HepG2 (cell line): ENCODE data around the gene SLC22A23. TPM values are rescaled to one million over a fixed set of nuclear protein-coding genes. Genes with fewer than 3 reads are reported as not detected.

Source experiments
- ATF7-NPFF ChIP-seq: sonication (generic); formaldehyde crosslinking; IDR thresholded peaks from 2 replicates; pipeline ENCODE4 v1.8.1; 2023; ENCODE audit warnings: mild to moderate bottlenecking, low read depth, missing genetic modification reagents, moderate library complexity
- BCL6 ChIP-seq: IDR thresholded peaks from 2 replicates; pipeline ENCODE4 v1.6.1; 2016; ENCODE audit warnings: missing genetic modification reagents, missing compliant biosample characterization
- CEBPB ChIP-seq: IDR thresholded peaks from 2 replicates; pipeline ENCODE4 v1.6.1; 2011; ENCODE audit warnings: low read depth, low read length, improper control_type of control experiment, borderline replicate concordance
- CENPBD1 ChIP-seq: sonication (generic); formaldehyde crosslinking; IDR thresholded peaks from 2 replicates; pipeline ENCODE4 v1.8.0; 2022; ENCODE audit warnings: missing genetic modification reagents, low read depth, mild to moderate bottlenecking, borderline replicate concordance
- HHEX ChIP-seq: IDR thresholded peaks from 2 replicates; pipeline ENCODE4 v1.6.1; 2016; ENCODE audit warnings: control low read depth
- KMT2A ChIP-seq: sonication (generic); formaldehyde crosslinking; IDR thresholded peaks from 2 replicates; pipeline ENCODE4 v1.4.0; 2020; ENCODE audit warnings: missing genetic modification reagents
- MATR3 ChIP-seq: sonication (generic); formaldehyde crosslinking; IDR thresholded peaks from 2 replicates; pipeline ENCODE4 v1.4.0; 2020; ENCODE audit warnings: missing genetic modification reagents
- MYNN ChIP-seq: sonication (generic); formaldehyde crosslinking; IDR thresholded peaks from 2 replicates; pipeline ENCODE4 v1.4.0; 2020; ENCODE audit warnings: mild to moderate bottlenecking, low read depth, missing genetic modification reagents
- NFATC3 ChIP-seq: sonication (generic); formaldehyde crosslinking; IDR thresholded peaks from 2 replicates; pipeline ENCODE4 v1.5.1; 2020; ENCODE audit warnings: mild to moderate bottlenecking, missing genetic modification reagents
- NRL ChIP-seq: sonication (generic); formaldehyde crosslinking; IDR thresholded peaks from 2 replicates; pipeline ENCODE4 v1.5.0; 2020; ENCODE audit warnings: missing genetic modification reagents, mild to moderate bottlenecking, moderate library complexity, borderline replicate concordance
- RXRA ChIP-seq: sonication (generic); formaldehyde crosslinking; IDR thresholded peaks from 2 replicates; pipeline ENCODE4 v1.5.1; 2020; ENCODE audit warnings: missing genetic modification reagents
- SATB2 ChIP-seq: sonication (generic); formaldehyde crosslinking; IDR thresholded peaks from 2 replicates; pipeline ENCODE4 v1.5.0; 2020; ENCODE audit warnings: missing genetic modification reagents
- SMAD1 ChIP-seq: sonication (generic); formaldehyde crosslinking; IDR thresholded peaks from 2 replicates; pipeline ENCODE4 v1.4.0; 2020; ENCODE audit warnings: missing genetic modification reagents, low read depth, mild to moderate bottlenecking, borderline replicate concordance
- SP5 ChIP-seq: IDR thresholded peaks from 2 replicates; pipeline ENCODE4 v1.6.1; 2016; ENCODE audit warnings: low read depth, borderline replicate concordance
- TARDBP ChIP-seq: sonication (generic); formaldehyde crosslinking; IDR thresholded peaks from 2 replicates; pipeline ENCODE4 v1.8.0; 2022; ENCODE audit warnings: mild to moderate bottlenecking, missing genetic modification reagents
- TFE3 ChIP-seq: IDR thresholded peaks from 2 replicates; pipeline ENCODE4 v1.6.1; 2016
- THAP11 ChIP-seq: IDR thresholded peaks from 2 replicates; pipeline ENCODE4 v1.6.1; 2016; ENCODE audit warnings: missing biosample characterization, missing genetic modification reagents
- ZNF441 ChIP-seq: sonication (generic); formaldehyde crosslinking; IDR thresholded peaks from 2 replicates; pipeline ENCODE4 v1.7.0; 2021; ENCODE audit warnings: missing genetic modification reagents, borderline replicate concordance
- ZNF546 ChIP-seq: sonication (generic); formaldehyde crosslinking; conservative IDR thresholded peaks from 2 replicates; pipeline ENCODE4 v1.8.1; 2023; ENCODE audit warnings: mild to moderate bottlenecking, missing genetic modification reagents
- ZNF780A ChIP-seq: sonication (generic); formaldehyde crosslinking; IDR thresholded peaks from 2 replicates; pipeline ENCODE4 v1.8.0; 2022; ENCODE audit warnings: mild to moderate bottlenecking, missing genetic modification reagents, moderate library complexity
- ZNF83 ChIP-seq: sonication (generic); formaldehyde crosslinking; IDR thresholded peaks from 2 replicates; pipeline ENCODE4 v1.4.0; 2020; ENCODE audit warnings: missing genetic modification reagents, mild to moderate bottlenecking, borderline replicate concordance
- ZSCAN20 ChIP-seq: sonication (generic); formaldehyde crosslinking; IDR thresholded peaks from 2 replicates; pipeline ENCODE4 v1.4.0; 2020; ENCODE audit warnings: missing genetic modification reagents, mild to moderate bottlenecking, borderline replicate concordance
- polyA plus RNA-seq, 8 experiments: library from polyadenylated mRNA; depleted of rRNA in 3 of 8; stranded (reverse) in 7 of 8; unstranded in 1 of 8; fragments of >200 nt; fragmentation: Illumina TruSeq in 4 of 8; extraction: Trizol in 4 of 8; gene quantifications; 2 replicates each; pipeline versions ENCODE4 v1.2.1 to v1.2.3, GENCODE V29; 2011 to 2016; ENCODE audit warnings: low read depth in 4 of 8, missing spikeins in 1 of 8, mixed read lengths in 1 of 8; ENCODE audit not compliant: insufficient read depth in 1 of 8
- total RNA-seq, 5 experiments: library from RNA; depleted of rRNA; stranded (reverse); fragments of >200 nt; fragmentation: Illumina TruSeq; extraction: Trizol; gene quantifications; 2 replicates each; pipeline ENCODE4 v1.2.3, GENCODE V29; 2016; ENCODE audit warnings: low read depth in 1 of 5
- TF ChIP-seq, protein P1 (sequence below): sonication (generic); formaldehyde crosslinking; IDR thresholded peaks from 2 replicates; pipeline ENCODE4 v1.8.1; 2022; ENCODE audit warnings: mild to moderate bottlenecking, missing genetic modification reagents
- TF ChIP-seq, protein P2 (sequence below): sonication (generic); formaldehyde crosslinking; conservative IDR thresholded peaks from 2 replicates; pipeline ENCODE4 v1.4.0; 2020; ENCODE audit warnings: missing genetic modification reagents

Gene SLC22A23
- total and polyA plus RNA-seq, 2 of the 13 experiments (the other 11 are each of a cell fraction or from before 2014, with no cell fraction given), result 11.8 to 17.5 TPM

DNA sequence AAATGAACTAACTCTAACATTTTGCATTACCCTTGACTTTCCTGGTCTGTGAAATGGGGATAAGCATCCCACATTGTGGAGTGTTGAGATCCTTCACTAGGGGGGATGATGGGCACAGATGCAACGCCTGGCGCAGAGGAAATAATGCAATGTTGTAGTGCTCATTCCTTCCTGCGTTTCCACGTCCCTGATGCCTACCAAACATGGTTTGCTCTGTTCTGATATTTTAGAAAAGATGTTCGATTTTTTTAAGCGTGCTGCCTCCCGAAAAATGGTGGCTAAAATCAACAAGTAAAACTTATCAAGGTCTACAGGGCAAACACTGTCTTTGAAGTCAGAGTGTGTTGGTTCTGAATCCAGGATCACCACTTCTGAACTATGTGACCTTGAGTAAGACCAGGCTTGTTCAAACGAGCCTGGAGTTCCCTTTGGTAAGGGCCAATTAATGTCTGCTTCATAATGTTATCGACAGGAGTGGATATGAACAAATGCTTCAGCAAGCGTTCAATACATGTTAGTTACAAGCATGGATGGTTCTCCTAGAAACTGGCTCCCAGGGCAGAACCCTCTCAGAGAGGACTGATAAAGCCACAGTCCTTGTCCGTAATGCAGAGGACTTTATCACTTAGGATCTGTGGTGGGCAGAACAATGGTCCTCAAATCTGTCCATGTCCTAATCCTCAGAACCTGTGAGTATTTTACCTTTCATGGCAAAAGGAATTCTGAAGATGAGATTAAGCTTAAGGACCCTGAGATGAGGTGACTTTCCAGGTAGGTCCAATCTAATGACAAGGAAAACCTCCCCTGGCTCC is 44.7 kb downstream of the SLC22A23 start (continued):
- TF ChIP-seq THAP11 (CRISPR knock-in tag) (no peak), CENPBD1 (no peak), ZSCAN20 (CRISPR knock-in tag) (no peak), RXRA (no peak; the same call in 1 of the 2 replicates), ZNF780A (CRISPR knock-in tag) (no peak), HHEX (CRISPR knock-in tag) (peak; percentile 62; the same call in 1 of the 2 replicates), SMAD1 (no peak), CEBPB (no peak), NRL (CRISPR knock-in tag) (no peak), ZNF441 (CRISPR knock-in tag) (no peak), NFATC3 (CRISPR knock-in tag) (0 out of 2 replicates have a peak, but pooled peaks have one; percentile 74), ZNF546 (CRISPR knock-in tag) (no peak), KMT2A (CRISPR knock-in tag) (no peak), ATF7-NPFF (CRISPR knock-in tag) (no peak), SP5 (CRISPR knock-in tag) (peak; percentile 58; the same call in 1 of the 2 replicates), SATB2 (no peak), MATR3 (CRISPR knock-in tag) (no peak), TARDBP (CRISPR knock-in tag) (peak; percentile 68; the same call in 1 of the 2 replicates), MYNN (CRISPR knock-in tag) (no peak; the same call in 1 of the 2 replicates), BCL6 (peak; percentile 59; the same call in 1 of the 2 replicates), ZNF83 (CRISPR knock-in tag) (no peak), TFE3 (CRISPR knock-in tag) (no peak)
- TF ChIP-seq, protein P1, sequence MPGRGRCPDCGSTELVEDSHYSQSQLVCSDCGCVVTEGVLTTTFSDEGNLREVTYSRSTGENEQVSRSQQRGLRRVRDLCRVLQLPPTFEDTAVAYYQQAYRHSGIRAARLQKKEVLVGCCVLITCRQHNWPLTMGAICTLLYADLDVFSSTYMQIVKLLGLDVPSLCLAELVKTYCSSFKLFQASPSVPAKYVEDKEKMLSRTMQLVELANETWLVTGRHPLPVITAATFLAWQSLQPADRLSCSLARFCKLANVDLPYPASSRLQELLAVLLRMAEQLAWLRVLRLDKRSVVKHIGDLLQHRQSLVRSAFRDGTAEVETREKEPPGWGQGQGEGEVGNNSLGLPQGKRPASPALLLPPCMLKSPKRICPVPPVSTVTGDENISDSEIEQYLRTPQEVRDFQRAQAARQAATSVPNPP (CRISPR knock-in tag), result no peak
- TF ChIP-seq, protein P2, sequence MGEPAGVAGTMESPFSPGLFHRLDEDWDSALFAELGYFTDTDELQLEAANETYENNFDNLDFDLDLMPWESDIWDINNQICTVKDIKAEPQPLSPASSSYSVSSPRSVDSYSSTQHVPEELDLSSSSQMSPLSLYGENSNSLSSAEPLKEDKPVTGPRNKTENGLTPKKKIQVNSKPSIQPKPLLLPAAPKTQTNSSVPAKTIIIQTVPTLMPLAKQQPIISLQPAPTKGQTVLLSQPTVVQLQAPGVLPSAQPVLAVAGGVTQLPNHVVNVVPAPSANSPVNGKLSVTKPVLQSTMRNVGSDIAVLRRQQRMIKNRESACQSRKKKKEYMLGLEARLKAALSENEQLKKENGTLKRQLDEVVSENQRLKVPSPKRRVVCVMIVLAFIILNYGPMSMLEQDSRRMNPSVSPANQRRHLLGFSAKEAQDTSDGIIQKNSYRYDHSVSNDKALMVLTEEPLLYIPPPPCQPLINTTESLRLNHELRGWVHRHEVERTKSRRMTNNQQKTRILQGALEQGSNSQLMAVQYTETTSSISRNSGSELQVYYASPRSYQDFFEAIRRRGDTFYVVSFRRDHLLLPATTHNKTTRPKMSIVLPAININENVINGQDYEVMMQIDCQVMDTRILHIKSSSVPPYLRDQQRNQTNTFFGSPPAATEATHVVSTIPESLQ, result no peak
